Esophagus muscularis mucosa (tissue), 4 donors: ENCODE data around the gene DEGS2.

Experiments
- CTCF ChIP-seq, 3 experiments: fragments of 200-600 bp in 2 of 3; fragments of 450-650 bp in 1 of 3; sonication (generic) in 2 of 3; IDR thresholded peaks; one replicate each; pipeline ENCODE4 v1.5.1; 2017 to 2019; ENCODE audit warnings: antibody characterized with exemption in 3 of 3, mild to moderate bottlenecking in 2 of 3, moderate library complexity in 1 of 3
- EP300 ChIP-seq: sonication (generic); formaldehyde crosslinking; IDR thresholded peaks from one replicate; pipeline ENCODE4 v1.6.1; 2017; ENCODE audit warnings: antibody characterized with exemption
- POLR2A ChIP-seq: fragments of 450-650 bp; IDR thresholded peaks from one replicate; pipeline ENCODE4 v1.6.1; 2017; ENCODE audit warnings: antibody characterized with exemption, moderate library complexity, mild to moderate bottlenecking, low read depth

- TF ChIP-seq CTCF (IDR thresholded peaks at IDR 0.05) (no peak), EP300 (no peak), POLR2A (no peak)
Measured at GRCh38 chr14:100172811-100173210, 13.4 kb upstream of the DEGS2 start.
